GM12801 (cell line): ENCODE data around the gene ASB1.

Source experiments
- TF ChIP-seq, protein P1 (sequence below): IDR thresholded peaks from one replicate; pipeline ENCODE4 v1.5.1; 2011; ENCODE audit warnings: control low read depth; ENCODE audit not compliant: insufficient read length; ENCODE audit errors: extremely low read depth

The ASB1 gene

DNA sequence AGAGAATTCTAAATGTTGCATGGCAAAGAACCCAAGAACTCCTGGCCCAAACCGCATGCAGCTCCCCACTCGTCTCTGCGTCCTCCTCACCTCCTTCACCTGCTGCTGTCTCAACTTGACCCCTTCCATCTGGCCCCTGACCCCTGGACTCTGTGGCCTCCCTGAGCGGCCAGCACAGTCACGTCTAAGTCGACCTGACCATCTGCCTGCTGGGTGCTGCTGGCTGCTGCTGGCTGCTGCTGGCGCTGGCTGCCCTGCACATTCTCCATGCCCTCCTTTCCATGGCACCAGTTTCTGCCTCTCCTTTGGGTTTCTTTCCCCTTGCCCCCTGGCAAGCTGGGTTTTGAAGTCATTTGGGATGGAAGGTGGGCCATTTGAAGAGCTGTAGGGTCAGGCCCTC lies 30.1 kb upstream of the ASB1 start:
- TF ChIP-seq, protein P1, sequence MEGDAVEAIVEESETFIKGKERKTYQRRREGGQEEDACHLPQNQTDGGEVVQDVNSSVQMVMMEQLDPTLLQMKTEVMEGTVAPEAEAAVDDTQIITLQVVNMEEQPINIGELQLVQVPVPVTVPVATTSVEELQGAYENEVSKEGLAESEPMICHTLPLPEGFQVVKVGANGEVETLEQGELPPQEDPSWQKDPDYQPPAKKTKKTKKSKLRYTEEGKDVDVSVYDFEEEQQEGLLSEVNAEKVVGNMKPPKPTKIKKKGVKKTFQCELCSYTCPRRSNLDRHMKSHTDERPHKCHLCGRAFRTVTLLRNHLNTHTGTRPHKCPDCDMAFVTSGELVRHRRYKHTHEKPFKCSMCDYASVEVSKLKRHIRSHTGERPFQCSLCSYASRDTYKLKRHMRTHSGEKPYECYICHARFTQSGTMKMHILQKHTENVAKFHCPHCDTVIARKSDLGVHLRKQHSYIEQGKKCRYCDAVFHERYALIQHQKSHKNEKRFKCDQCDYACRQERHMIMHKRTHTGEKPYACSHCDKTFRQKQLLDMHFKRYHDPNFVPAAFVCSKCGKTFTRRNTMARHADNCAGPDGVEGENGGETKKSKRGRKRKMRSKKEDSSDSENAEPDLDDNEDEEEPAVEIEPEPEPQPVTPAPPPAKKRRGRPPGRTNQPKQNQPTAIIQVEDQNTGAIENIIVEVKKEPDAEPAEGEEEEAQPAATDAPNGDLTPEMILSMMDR = no peak

DNA sequence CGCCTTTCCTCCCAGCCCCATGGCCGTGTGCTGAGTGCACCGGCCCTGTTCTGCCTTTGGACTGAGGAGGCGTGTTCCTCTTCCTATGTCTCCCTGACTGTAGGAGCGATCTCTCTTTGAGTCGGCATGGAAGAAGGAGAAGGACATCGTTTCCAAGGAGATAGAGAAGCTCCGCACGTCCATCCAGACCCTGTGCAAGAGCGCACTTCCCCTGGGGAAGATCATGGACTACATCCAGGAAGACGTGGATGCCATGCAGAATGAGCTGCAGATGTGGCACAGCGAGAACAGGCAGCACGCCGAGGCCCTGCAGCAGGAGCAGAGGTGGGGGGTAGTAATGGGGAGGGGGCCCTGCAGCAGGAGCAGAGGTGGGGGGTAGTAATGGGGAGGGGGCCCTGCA lies 29.4 kb upstream of the ASB1 start:
- TF ChIP-seq, protein P1 = no peak

DNA sequence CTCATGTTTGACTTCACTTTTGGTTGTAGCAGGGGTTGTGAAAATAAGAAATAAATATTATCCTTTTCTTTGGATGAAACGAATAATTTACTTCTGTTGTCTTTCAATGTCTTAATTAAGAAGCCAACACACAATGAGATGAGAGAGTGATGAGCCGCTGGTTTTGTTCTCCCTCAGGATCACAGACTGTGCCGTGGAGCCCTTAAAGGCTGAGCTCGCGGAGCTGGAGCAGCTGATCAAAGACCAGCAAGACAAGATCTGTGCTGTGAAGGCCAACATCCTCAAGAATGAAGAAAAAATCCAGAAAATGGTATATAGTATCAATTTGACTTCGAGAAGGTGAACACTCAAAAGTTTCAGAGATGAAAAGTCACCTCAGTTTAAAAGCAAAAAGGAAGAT lies 28.1 kb upstream of the ASB1 start:
- TF ChIP-seq, protein P1 = no peak

DNA sequence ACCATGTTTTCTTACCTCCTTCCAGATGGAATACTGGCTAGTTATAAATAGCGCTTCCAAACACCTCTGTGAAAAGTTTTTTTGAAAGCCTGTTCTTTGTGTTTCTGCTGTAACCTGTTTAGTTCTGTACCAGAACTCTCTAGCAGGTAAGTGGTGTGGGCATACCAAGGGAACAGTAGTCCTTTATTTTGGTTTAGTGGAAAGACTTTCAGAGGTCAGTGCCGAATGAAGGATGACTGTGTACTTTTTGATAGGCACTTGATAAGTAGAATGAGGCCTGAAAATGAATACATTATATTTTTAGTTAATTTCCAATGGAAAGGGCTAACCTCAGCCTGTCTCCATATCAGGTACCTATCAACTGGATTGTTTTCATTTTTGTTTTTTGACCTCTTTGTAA lies 27.6 kb upstream of the ASB1 start:
- TF ChIP-seq, protein P1 = no peak

DNA sequence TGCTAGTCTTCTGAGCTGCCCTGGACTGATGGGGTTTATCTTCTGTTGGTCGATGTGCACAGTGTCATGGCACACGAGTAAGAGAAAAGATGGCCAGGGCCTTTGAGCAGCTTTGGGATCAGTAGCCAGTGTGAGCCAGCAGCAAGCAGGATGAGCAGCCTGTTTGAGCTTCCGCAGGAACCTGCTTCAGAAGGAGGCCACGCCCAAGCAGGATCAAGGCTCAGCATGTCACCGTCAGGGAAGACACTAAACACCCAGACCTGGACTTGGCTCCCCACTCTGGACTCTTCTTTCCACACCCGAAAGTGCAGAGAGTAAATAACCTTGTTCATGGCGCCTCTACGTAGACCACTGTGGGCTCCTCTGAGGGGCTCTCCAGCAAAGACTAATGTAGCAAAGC lies 25.2 kb upstream of the ASB1 start:
- TF ChIP-seq, protein P1 = no peak

DNA sequence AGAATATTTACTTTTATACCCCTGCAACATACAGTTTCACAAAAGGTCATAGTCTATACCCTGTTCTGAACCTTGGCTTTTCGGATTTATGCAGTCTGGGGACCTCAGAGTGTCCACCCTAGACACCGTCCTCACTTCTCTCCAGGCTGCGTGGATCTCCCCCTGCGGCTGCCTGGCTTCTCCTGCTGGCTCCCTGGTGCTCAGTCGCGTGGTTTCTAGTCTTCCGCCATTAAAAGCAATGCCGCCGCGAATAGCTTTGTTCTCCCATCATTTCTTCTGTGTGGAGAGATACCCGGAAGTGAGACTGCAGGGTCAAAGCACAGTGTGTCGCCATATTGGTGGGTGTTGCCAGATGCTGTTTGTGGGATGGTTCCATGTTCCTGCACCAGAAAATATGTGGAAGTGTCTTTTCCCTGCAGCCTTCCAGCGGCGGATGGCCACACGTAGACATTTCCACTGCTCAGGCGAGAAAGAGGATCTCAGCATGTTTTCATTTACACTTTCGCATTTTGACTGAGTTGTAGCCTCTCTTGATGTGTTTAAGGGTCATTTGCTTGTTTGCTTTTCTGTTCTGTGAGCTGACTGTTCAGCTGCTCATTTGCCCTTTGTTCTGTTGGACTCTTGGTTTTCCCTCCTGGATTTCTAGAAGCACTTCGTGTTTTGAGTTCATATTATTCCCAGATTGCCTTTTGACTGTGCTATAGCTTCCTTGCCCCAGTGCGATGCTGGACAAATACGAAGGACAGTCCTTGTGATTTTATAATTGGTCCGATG lies 22.9 kb upstream of the ASB1 start:
- TF ChIP-seq, protein P1 = no peak

DNA sequence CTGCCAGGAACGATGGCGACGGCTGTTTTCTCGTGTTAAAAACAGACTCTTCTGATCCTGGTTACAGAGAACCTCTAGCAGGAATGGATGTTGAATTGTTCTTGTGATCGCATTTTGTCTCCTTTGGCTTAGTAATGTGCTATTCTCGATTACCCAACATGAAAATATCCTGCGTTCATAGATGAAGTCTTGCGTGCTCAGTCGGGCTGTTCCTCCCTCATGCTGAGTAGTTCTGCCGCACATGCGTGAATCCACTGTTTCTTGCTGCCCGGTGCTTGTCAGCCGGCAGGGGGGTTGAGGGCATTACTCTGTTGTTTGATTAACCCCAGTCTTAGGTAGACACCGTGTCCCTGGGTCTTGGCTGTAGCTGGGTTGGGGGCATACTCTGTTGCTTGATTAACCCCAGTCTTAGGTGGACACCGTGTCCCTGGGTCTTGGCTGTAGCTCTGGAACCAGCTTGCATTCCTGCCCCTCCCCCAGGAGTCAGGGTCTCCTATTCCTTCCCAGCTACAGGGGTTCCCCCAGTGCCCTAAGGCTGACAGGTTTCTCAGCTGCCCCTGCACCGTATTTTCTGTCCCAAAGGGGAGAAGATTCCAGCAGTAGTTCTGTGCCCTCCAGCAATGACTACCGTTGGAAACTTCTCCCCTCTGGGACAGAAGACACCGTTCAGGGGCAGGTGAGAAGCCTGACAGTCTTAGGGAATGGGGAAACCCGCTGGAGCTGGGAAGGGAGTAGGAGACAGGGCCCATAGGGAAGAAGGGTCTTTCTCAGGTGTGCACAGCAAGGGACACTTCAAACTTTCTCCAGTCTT lies 22.1 kb upstream of the ASB1 start:
- TF ChIP-seq, protein P1 = no peak
